Neural cell (in vitro differentiated cells): ENCODE results near the gene LHPP. TPM values are rescaled to one million over a fixed set of nuclear protein-coding genes. Genes with fewer than 3 reads are reported as not detected.

Experiments used
- H2AFZ ChIP-seq: fragments of 200-600, 300-800 bp; sonication (generic), shearing (Covaris generic); 2 replicates; pipeline ENCODE4 v1.6.0; 2014; ENCODE audit warnings: low read depth, mild to moderate bottlenecking, antibody characterized with exemption, low read length, moderate library complexity
- H3F3A ChIP-seq: fragments of 200-600 bp; shearing (Covaris generic); 2 replicates; pipeline ENCODE4 v1.6.1; 2016; ENCODE audit warnings: mild to moderate bottlenecking, moderate library complexity, mixed read lengths, antibody characterized with exemption, low read length; ENCODE audit not compliant: insufficient read depth, poor library complexity, severe bottlenecking
- H3K27ac ChIP-seq: fragments of 200-600, 300-800 bp; sonication (generic), shearing (Covaris generic); 2 replicates; pipeline ENCODE4 v1.5.1; 2014; ENCODE audit warnings: mild to moderate bottlenecking, low read length, moderate library complexity
- H3K27me3 ChIP-seq: fragments of 300-800, 200-600 bp; sonication (generic), shearing (Covaris generic); 2 replicates; pipeline ENCODE4 v1.6.0; 2014; ENCODE audit warnings: mild to moderate bottlenecking, low read depth, low read length, moderate library complexity; ENCODE audit not compliant: insufficient read depth
- H3K36me3 ChIP-seq: fragments of 300-800, 200-600 bp; sonication (generic), shearing (Covaris generic); 2 replicates; pipeline ENCODE4 v1.5.1; 2014; ENCODE audit warnings: mild to moderate bottlenecking, antibody characterized with exemption, low read length, moderate library complexity; ENCODE audit not compliant: insufficient read depth
- H3K4me2 ChIP-seq: fragments of 300-800, 200-600 bp; sonication (generic), shearing (Covaris generic); 2 replicates; pipeline ENCODE4 v1.6.0; 2014; ENCODE audit warnings: mild to moderate bottlenecking, low read length
- H3K4me3 ChIP-seq: fragments of 300-800, 200-600 bp; sonication (generic), shearing (Covaris generic); 2 replicates; pipeline ENCODE4 v1.5.1; 2014; ENCODE audit warnings: mild to moderate bottlenecking, low read length, moderate library complexity
- H3K79me2 ChIP-seq: fragments of 200-600 bp; shearing (Covaris generic); replicated peaks from 2 replicates; pipeline ENCODE4 v1.6.0; 2014; ENCODE audit warnings: mild to moderate bottlenecking, low read length, moderate library complexity; ENCODE audit not compliant: insufficient read depth
- H3K9ac ChIP-seq: fragments of 300-800, 200-600 bp; sonication (generic), shearing (Covaris generic); 2 replicates; pipeline ENCODE4 v1.6.1; 2016; ENCODE audit warnings: mild to moderate bottlenecking, low read length, mixed read lengths
- H3K9me2 ChIP-seq: fragments of 200-600 bp; shearing (Covaris generic); 2 replicates; pipeline ENCODE4 v1.6.1; 2016; ENCODE audit warnings: mild to moderate bottlenecking, low read length, mixed read lengths; ENCODE audit not compliant: insufficient read depth
- H3K9me3 ChIP-seq: fragments of 200-600, 300-800 bp; sonication (generic), shearing (Covaris generic); 2 replicates; pipeline ENCODE4 v1.6.1; 2016; ENCODE audit warnings: mild to moderate bottlenecking, mixed run types, low read length, moderate library complexity, mixed read lengths
- H4K20me1 ChIP-seq: fragments of 200-600 bp; shearing (Covaris generic); 2 replicates; pipeline ENCODE4 v1.6.1; 2016; ENCODE audit warnings: mild to moderate bottlenecking, mixed run types; ENCODE audit not compliant: insufficient read depth
- EP300 ChIP-seq: fragments of 450-650 bp; conservative IDR thresholded peaks from 2 replicates; pipeline ENCODE4 v1.6.1; 2014; ENCODE audit warnings: antibody characterized with exemption, mild to moderate bottlenecking, moderate library complexity; ENCODE audit not compliant: poor library complexity, severe bottlenecking
- EZH2 ChIP-seq: fragments of 200-600, 300-800 bp; shearing (Covaris generic), sonication (generic); IDR thresholded peaks from 2 replicates; pipeline ENCODE4 v1.6.1; 2014; ENCODE audit warnings: antibody characterized with exemption, low read length, borderline replicate concordance, mild to moderate bottlenecking; ENCODE audit not compliant: insufficient read depth, poor library complexity, severe bottlenecking
- MXI1 ChIP-seq: fragments of 450-650 bp; conservative IDR thresholded peaks from 2 replicates; pipeline ENCODE4 v1.6.1; 2014; ENCODE audit warnings: antibody characterized with exemption, mild to moderate bottlenecking; ENCODE audit not compliant: poor library complexity, severe bottlenecking
- POLR2AphosphoS5 ChIP-seq: IDR thresholded peaks from 2 replicates; pipeline ENCODE4 v1.6.1; 2012
- RAD21 ChIP-seq: fragments of 450-650 bp; conservative IDR thresholded peaks from 2 replicates; pipeline ENCODE4 v1.6.1; 2014; ENCODE audit warnings: antibody characterized with exemption, mild to moderate bottlenecking, moderate library complexity
- REST ChIP-seq: IDR thresholded peaks from 2 replicates; pipeline ENCODE4 v1.6.1; 2012; ENCODE audit warnings: borderline replicate concordance
- SMC3 ChIP-seq: fragments of 450-650 bp; conservative IDR thresholded peaks from 2 replicates; pipeline ENCODE4 v1.6.1; 2014; ENCODE audit warnings: antibody characterized with exemption, mild to moderate bottlenecking, moderate library complexity; ENCODE audit not compliant: poor library complexity
- TAF1 ChIP-seq: IDR thresholded peaks from 2 replicates; pipeline ENCODE4 v1.6.1; 2012; ENCODE audit warnings: low read depth
- polyA plus RNA-seq: library from polyadenylated mRNA; depleted of rRNA; stranded (reverse); fragments of >200 nt; gene quantifications from 2 replicates; pipeline ENCODE4 v1.2.3, GENCODE V29; 2014
- TF ChIP-seq, protein P1 (sequence below): fragments of 450-650 bp; IDR thresholded peaks from 2 replicates; pipeline ENCODE4 v1.5.1; 2014; ENCODE audit warnings: antibody characterized with exemption, mild to moderate bottlenecking, moderate library complexity; ENCODE audit not compliant: poor library complexity, severe bottlenecking

Gene LHPP
- polyA plus RNA-seq, 1 donor from 2014 or later, result 16.0 TPM

- TF ChIP-seq MXI1 (no peak), POLR2AphosphoS5 (no peak), EP300 (no peak), TAF1 (no peak), EZH2 (no peak), REST (no peak), SMC3 (no peak), RAD21 (no peak)
- TF ChIP-seq, protein P1, sequence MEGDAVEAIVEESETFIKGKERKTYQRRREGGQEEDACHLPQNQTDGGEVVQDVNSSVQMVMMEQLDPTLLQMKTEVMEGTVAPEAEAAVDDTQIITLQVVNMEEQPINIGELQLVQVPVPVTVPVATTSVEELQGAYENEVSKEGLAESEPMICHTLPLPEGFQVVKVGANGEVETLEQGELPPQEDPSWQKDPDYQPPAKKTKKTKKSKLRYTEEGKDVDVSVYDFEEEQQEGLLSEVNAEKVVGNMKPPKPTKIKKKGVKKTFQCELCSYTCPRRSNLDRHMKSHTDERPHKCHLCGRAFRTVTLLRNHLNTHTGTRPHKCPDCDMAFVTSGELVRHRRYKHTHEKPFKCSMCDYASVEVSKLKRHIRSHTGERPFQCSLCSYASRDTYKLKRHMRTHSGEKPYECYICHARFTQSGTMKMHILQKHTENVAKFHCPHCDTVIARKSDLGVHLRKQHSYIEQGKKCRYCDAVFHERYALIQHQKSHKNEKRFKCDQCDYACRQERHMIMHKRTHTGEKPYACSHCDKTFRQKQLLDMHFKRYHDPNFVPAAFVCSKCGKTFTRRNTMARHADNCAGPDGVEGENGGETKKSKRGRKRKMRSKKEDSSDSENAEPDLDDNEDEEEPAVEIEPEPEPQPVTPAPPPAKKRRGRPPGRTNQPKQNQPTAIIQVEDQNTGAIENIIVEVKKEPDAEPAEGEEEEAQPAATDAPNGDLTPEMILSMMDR, result no peak
- H3K27me3 ChIP-seq, result no peaks in the 10 kb centered on the region
- H4K20me1 ChIP-seq, result no peaks in the 10 kb centered on the region
- H3K36me3 ChIP-seq, result peaks cover 6% of the 10 kb centered on the region
- no peaks in the 10 kb centered on the region for H3K9me2 ChIP-seq
- H3K4me2 ChIP-seq, result no peak overlapping the region
- no peaks in the 10 kb centered on the region for H3K79me2 ChIP-seq
- no peaks in the 10 kb centered on the region for H3K9me3 ChIP-seq
- no peaks in the 10 kb centered on the region for H3F3A ChIP-seq
- no peak overlapping the region for H3K4me3 ChIP-seq
- no peak overlapping the region for H3K27ac ChIP-seq
- no peak overlapping the region for H2AFZ ChIP-seq
- no peak overlapping the region for H3K9ac ChIP-seq
Measured at GRCh38 chr10:124658591-124659242, 197.1 kb downstream of the LHPP start.

DNA sequence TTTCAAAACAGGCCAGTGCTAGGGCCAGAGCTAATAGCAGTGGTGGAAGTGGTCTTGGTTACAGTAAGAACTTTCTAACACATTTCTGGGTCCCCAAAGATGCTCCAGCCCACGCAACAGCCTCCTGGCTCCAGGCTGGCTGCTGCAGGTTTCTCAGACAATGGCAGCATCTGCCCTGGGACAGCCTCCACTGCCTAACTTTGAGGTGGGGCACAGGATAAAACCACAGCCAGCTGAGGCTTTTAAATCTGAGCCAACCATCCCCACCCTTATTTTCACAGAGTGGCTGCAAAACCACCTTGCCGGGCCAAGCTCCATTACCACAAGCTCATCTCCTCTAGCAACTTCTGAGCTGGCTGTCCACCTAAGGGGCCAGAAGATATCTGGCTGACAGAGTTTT is 197.8 kb downstream of the LHPP start:
- H3K27me3 ChIP-seq, result no peaks in the 10 kb centered on the region
- no peak overlapping the region for H2AFZ ChIP-seq
- no peaks in the 10 kb centered on the region for H3K9me2 ChIP-seq
- H3F3A ChIP-seq, result no peaks in the 10 kb centered on the region
- H4K20me1 ChIP-seq, result no peaks in the 10 kb centered on the region
- TF ChIP-seq, protein P1, result no peak
- no peak for TF ChIP-seq REST
- no peak overlapping the region for H3K9ac ChIP-seq
- H3K4me2 ChIP-seq, result no peak overlapping the region
- H3K79me2 ChIP-seq, result no peaks in the 10 kb centered on the region
- no peak overlapping the region for H3K27ac ChIP-seq
- no peaks in the 10 kb centered on the region for H3K9me3 ChIP-seq
- H3K36me3 ChIP-seq, result peaks cover 6% of the 10 kb centered on the region
- H3K4me3 ChIP-seq, result no peak overlapping the region
